Neural cell (in vitro differentiated cells): ENCODE results near the gene PGRMC2. TPM values are rescaled to one million over a fixed set of nuclear protein-coding genes. Genes with fewer than 3 reads are reported as not detected.

Source experiments
- H2AFZ ChIP-seq: fragments of 200-600, 300-800 bp; sonication (generic), shearing (Covaris generic); 2 replicates; pipeline ENCODE4 v1.6.0; 2014; ENCODE audit warnings: low read depth, mild to moderate bottlenecking, antibody characterized with exemption, low read length, moderate library complexity
- H3F3A ChIP-seq: fragments of 200-600 bp; shearing (Covaris generic); 2 replicates; pipeline ENCODE4 v1.6.1; 2016; ENCODE audit warnings: mild to moderate bottlenecking, moderate library complexity, mixed read lengths, antibody characterized with exemption, low read length; ENCODE audit not compliant: insufficient read depth, poor library complexity, severe bottlenecking
- H3K27ac ChIP-seq: fragments of 200-600, 300-800 bp; sonication (generic), shearing (Covaris generic); 2 replicates; pipeline ENCODE4 v1.5.1; 2014; ENCODE audit warnings: mild to moderate bottlenecking, low read length, moderate library complexity
- H3K27me3 ChIP-seq: fragments of 300-800, 200-600 bp; sonication (generic), shearing (Covaris generic); 2 replicates; pipeline ENCODE4 v1.6.0; 2014; ENCODE audit warnings: mild to moderate bottlenecking, low read depth, low read length, moderate library complexity; ENCODE audit not compliant: insufficient read depth
- H3K36me3 ChIP-seq: fragments of 300-800, 200-600 bp; sonication (generic), shearing (Covaris generic); 2 replicates; pipeline ENCODE4 v1.5.1; 2014; ENCODE audit warnings: mild to moderate bottlenecking, antibody characterized with exemption, low read length, moderate library complexity; ENCODE audit not compliant: insufficient read depth
- H3K4me2 ChIP-seq: fragments of 300-800, 200-600 bp; sonication (generic), shearing (Covaris generic); 2 replicates; pipeline ENCODE4 v1.6.0; 2014; ENCODE audit warnings: mild to moderate bottlenecking, low read length
- H3K4me3 ChIP-seq: fragments of 300-800, 200-600 bp; sonication (generic), shearing (Covaris generic); 2 replicates; pipeline ENCODE4 v1.5.1; 2014; ENCODE audit warnings: mild to moderate bottlenecking, low read length, moderate library complexity
- H3K79me2 ChIP-seq: fragments of 200-600 bp; shearing (Covaris generic); replicated peaks from 2 replicates; pipeline ENCODE4 v1.6.0; 2014; ENCODE audit warnings: mild to moderate bottlenecking, low read length, moderate library complexity; ENCODE audit not compliant: insufficient read depth
- H3K9ac ChIP-seq: fragments of 300-800, 200-600 bp; sonication (generic), shearing (Covaris generic); 2 replicates; pipeline ENCODE4 v1.6.1; 2016; ENCODE audit warnings: mild to moderate bottlenecking, low read length, mixed read lengths
- H3K9me2 ChIP-seq: fragments of 200-600 bp; shearing (Covaris generic); 2 replicates; pipeline ENCODE4 v1.6.1; 2016; ENCODE audit warnings: mild to moderate bottlenecking, low read length, mixed read lengths; ENCODE audit not compliant: insufficient read depth
- H3K9me3 ChIP-seq: fragments of 200-600, 300-800 bp; sonication (generic), shearing (Covaris generic); 2 replicates; pipeline ENCODE4 v1.6.1; 2016; ENCODE audit warnings: mild to moderate bottlenecking, mixed run types, low read length, moderate library complexity, mixed read lengths
- H4K20me1 ChIP-seq: fragments of 200-600 bp; shearing (Covaris generic); 2 replicates; pipeline ENCODE4 v1.6.1; 2016; ENCODE audit warnings: mild to moderate bottlenecking, mixed run types; ENCODE audit not compliant: insufficient read depth
- EP300 ChIP-seq: fragments of 450-650 bp; conservative IDR thresholded peaks from 2 replicates; pipeline ENCODE4 v1.6.1; 2014; ENCODE audit warnings: antibody characterized with exemption, mild to moderate bottlenecking, moderate library complexity; ENCODE audit not compliant: poor library complexity, severe bottlenecking
- EZH2 ChIP-seq: fragments of 200-600, 300-800 bp; shearing (Covaris generic), sonication (generic); IDR thresholded peaks from 2 replicates; pipeline ENCODE4 v1.6.1; 2014; ENCODE audit warnings: antibody characterized with exemption, low read length, borderline replicate concordance, mild to moderate bottlenecking; ENCODE audit not compliant: insufficient read depth, poor library complexity, severe bottlenecking
- MXI1 ChIP-seq: fragments of 450-650 bp; conservative IDR thresholded peaks from 2 replicates; pipeline ENCODE4 v1.6.1; 2014; ENCODE audit warnings: antibody characterized with exemption, mild to moderate bottlenecking; ENCODE audit not compliant: poor library complexity, severe bottlenecking
- POLR2AphosphoS5 ChIP-seq: IDR thresholded peaks from 2 replicates; pipeline ENCODE4 v1.6.1; 2012
- RAD21 ChIP-seq: fragments of 450-650 bp; conservative IDR thresholded peaks from 2 replicates; pipeline ENCODE4 v1.6.1; 2014; ENCODE audit warnings: antibody characterized with exemption, mild to moderate bottlenecking, moderate library complexity
- SMC3 ChIP-seq: fragments of 450-650 bp; conservative IDR thresholded peaks from 2 replicates; pipeline ENCODE4 v1.6.1; 2014; ENCODE audit warnings: antibody characterized with exemption, mild to moderate bottlenecking, moderate library complexity; ENCODE audit not compliant: poor library complexity
- TAF1 ChIP-seq: IDR thresholded peaks from 2 replicates; pipeline ENCODE4 v1.6.1; 2012; ENCODE audit warnings: low read depth
- polyA plus RNA-seq: library from polyadenylated mRNA; depleted of rRNA; stranded (reverse); fragments of >200 nt; gene quantifications from 2 replicates; pipeline ENCODE4 v1.2.3, GENCODE V29; 2014
- TF ChIP-seq, protein P1 (sequence below): fragments of 450-650 bp; IDR thresholded peaks from 2 replicates; pipeline ENCODE4 v1.5.1; 2014; ENCODE audit warnings: antibody characterized with exemption, mild to moderate bottlenecking, moderate library complexity; ENCODE audit not compliant: poor library complexity, severe bottlenecking
- TF ChIP-seq, protein P2 (sequence below): IDR thresholded peaks from 2 replicates; pipeline ENCODE4 v1.6.1; 2012; ENCODE audit warnings: borderline replicate concordance

Gene PGRMC2
- polyA plus RNA-seq, 1 donor from 2014 or later: 16.5 TPM

DNA sequence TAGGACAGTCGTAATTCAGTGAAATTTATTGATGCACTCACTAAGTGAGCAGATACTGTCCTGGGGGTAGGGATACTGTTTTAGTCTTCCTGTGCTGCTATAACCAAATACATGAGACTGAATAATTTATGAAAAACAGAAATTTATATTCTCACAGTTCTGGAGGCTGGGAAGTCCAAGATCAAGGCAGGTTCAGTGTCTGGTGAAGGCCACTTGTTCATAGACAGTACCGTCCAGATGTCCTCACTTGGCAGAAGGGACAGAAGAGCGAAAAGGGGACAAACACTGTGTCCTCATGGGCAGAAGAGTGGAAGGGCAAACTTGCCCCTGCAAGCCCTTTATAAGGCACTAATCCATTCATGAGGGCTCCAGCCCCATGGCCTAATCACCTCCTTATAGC lies 45.6 kb downstream of the PGRMC2 start:
- no peak overlapping the region for H3K4me2 ChIP-seq
- no peak overlapping the region for H3K9ac ChIP-seq
- H4K20me1 ChIP-seq: no peaks in the 10 kb centered on the region
- no peak for TF ChIP-seq EZH2
- no peak for TF ChIP-seq POLR2AphosphoS5
- H2AFZ ChIP-seq: no peak overlapping the region
- no peak overlapping the region for H3K4me3 ChIP-seq
- H3K9me3 ChIP-seq: no peaks in the 10 kb centered on the region
- no peaks in the 10 kb centered on the region for H3K36me3 ChIP-seq
- no peaks in the 10 kb centered on the region for H3F3A ChIP-seq
- no peaks in the 10 kb centered on the region for H3K9me2 ChIP-seq
- no peaks in the 10 kb centered on the region for H3K79me2 ChIP-seq
- H3K27ac ChIP-seq: no peak overlapping the region
- no peaks in the 10 kb centered on the region for H3K27me3 ChIP-seq

DNA sequence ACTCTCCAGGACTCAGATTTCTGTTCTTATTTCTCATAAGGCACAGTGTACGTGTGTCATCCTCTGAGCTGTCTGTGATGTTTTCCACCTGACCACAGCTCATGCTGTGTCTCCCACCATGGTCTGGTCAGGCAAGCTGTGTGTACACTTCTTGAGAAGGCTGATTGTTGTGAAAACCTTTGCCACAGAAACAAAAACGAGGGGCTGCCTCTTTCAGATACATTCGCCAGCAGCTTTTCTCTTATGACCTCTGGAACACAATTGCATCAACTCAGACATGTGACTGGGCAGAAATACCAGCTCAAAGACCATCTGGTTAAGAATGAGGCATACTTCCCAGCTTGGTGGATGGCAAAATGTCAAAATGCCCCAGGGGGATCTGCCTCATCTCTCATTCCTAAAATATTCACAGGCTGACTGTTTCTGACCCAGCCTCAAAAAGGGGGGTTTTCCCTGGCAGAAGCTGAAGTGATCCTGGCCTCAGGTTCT lies 46.1 kb downstream of the PGRMC2 start:
- H3K4me2 ChIP-seq: no peak overlapping the region
- no peak overlapping the region for H3K9ac ChIP-seq
- no peak overlapping the region for H2AFZ ChIP-seq
- H3K27me3 ChIP-seq: no peaks in the 10 kb centered on the region
- H3K79me2 ChIP-seq: no peaks in the 10 kb centered on the region
- no peak overlapping the region for H3K4me3 ChIP-seq
- no peak overlapping the region for H3K27ac ChIP-seq
- no peak for TF ChIP-seq MXI1
- TF ChIP-seq SMC3: no peak
- TF ChIP-seq EZH2: no peak
- no peak for TF ChIP-seq POLR2AphosphoS5
- no peak for TF ChIP-seq TAF1
- TF ChIP-seq, protein P1, sequence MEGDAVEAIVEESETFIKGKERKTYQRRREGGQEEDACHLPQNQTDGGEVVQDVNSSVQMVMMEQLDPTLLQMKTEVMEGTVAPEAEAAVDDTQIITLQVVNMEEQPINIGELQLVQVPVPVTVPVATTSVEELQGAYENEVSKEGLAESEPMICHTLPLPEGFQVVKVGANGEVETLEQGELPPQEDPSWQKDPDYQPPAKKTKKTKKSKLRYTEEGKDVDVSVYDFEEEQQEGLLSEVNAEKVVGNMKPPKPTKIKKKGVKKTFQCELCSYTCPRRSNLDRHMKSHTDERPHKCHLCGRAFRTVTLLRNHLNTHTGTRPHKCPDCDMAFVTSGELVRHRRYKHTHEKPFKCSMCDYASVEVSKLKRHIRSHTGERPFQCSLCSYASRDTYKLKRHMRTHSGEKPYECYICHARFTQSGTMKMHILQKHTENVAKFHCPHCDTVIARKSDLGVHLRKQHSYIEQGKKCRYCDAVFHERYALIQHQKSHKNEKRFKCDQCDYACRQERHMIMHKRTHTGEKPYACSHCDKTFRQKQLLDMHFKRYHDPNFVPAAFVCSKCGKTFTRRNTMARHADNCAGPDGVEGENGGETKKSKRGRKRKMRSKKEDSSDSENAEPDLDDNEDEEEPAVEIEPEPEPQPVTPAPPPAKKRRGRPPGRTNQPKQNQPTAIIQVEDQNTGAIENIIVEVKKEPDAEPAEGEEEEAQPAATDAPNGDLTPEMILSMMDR: no peak
- TF ChIP-seq, protein P2, sequence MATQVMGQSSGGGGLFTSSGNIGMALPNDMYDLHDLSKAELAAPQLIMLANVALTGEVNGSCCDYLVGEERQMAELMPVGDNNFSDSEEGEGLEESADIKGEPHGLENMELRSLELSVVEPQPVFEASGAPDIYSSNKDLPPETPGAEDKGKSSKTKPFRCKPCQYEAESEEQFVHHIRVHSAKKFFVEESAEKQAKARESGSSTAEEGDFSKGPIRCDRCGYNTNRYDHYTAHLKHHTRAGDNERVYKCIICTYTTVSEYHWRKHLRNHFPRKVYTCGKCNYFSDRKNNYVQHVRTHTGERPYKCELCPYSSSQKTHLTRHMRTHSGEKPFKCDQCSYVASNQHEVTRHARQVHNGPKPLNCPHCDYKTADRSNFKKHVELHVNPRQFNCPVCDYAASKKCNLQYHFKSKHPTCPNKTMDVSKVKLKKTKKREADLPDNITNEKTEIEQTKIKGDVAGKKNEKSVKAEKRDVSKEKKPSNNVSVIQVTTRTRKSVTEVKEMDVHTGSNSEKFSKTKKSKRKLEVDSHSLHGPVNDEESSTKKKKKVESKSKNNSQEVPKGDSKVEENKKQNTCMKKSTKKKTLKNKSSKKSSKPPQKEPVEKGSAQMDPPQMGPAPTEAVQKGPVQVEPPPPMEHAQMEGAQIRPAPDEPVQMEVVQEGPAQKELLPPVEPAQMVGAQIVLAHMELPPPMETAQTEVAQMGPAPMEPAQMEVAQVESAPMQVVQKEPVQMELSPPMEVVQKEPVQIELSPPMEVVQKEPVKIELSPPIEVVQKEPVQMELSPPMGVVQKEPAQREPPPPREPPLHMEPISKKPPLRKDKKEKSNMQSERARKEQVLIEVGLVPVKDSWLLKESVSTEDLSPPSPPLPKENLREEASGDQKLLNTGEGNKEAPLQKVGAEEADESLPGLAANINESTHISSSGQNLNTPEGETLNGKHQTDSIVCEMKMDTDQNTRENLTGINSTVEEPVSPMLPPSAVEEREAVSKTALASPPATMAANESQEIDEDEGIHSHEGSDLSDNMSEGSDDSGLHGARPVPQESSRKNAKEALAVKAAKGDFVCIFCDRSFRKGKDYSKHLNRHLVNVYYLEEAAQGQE: no peak
- no peak for TF ChIP-seq EP300
- TF ChIP-seq RAD21: no peak
- no peaks in the 10 kb centered on the region for H4K20me1 ChIP-seq
- no peaks in the 10 kb centered on the region for H3K9me3 ChIP-seq
- no peaks in the 10 kb centered on the region for H3F3A ChIP-seq
- no peaks in the 10 kb centered on the region for H3K36me3 ChIP-seq
- no peaks in the 10 kb centered on the region for H3K9me2 ChIP-seq

DNA sequence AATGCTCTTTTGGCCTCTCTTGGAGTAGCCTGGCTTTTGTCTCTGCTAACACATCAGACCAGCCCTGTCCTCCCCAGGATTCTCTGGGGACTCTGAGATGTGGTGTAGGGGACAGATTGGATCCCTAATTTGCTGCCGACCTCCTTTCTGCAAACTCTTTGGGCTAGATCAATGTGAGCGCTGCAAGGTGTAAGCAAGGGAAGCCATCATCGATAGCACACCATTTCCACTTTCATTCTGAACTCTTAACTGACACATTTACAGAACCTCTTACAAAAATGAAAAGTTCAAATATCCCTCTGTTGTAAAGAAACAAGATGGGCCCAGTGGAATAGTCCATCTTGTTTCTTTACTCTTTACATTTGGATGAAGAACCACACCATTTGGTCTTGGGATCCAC lies 46.6 kb downstream of the PGRMC2 start:
- H3K9ac ChIP-seq: no peak overlapping the region
- no peak overlapping the region for H3K27ac ChIP-seq

More for the DNA sequence above, 46.6 kb downstream of the PGRMC2 start:
- Histone ChIP-seq H3K9me3 (no peaks in the 10 kb centered on the region), H3K9me2 (no peaks in the 10 kb centered on the region), H4K20me1 (no peaks in the 10 kb centered on the region), H3K36me3 (no peaks in the 10 kb centered on the region), H3K4me3 (no peak overlapping the region), H3K27me3 (no peaks in the 10 kb centered on the region), H3K79me2 (no peaks in the 10 kb centered on the region), H2AFZ (no peak overlapping the region), H3K4me2 (no peak overlapping the region), H3F3A (no peaks in the 10 kb centered on the region)
- TF ChIP-seq, protein P1: no peak
- TF ChIP-seq RAD21 (no peak), EZH2 (no peak), TAF1 (no peak), SMC3 (no peak), EP300 (no peak)
